B cell (primary cell): ENCODE results near the gene CHD9NB. TPM values are rescaled to one million over a fixed set of nuclear protein-coding genes. Genes with fewer than 3 reads are reported as not detected.

Experiments used
- ATAC-seq: fragments of 200-7000 bp; cut with Tn5 transposase; one replicate; pipeline ENCODE4 v1.10.0; 2021; ENCODE audit warnings: low read depth, mild to moderate bottlenecking, moderate number of reproducible peaks, moderate library complexity
- CTCF ChIA-PET: fragments of 350-600 bp; sonication (Branson Sonifier 250); formaldehyde crosslinking; loops from one replicate; lab custom pipeline; 2021; ENCODE audit warnings: antibody characterized with exemption, inconsistent platforms; lab: Charles Lee
- POLR2A ChIA-PET: fragments of 350-600 bp; sonication (Branson Sonifier 250); formaldehyde crosslinking; loops from one replicate; lab custom pipeline; 2021; ENCODE audit warnings: antibody characterized with exemption; lab: Charles Lee
- DNase-seq: peaks from one replicate; pipeline ENCODE4 v3.0.0; 2013
- H2AFZ ChIP-seq: 2 replicates; pipeline ENCODE4 v1.6.1; 2012; ENCODE audit warnings: mild to moderate bottlenecking, low read depth, low read length; ENCODE audit not compliant: insufficient read depth, poor library complexity, severe bottlenecking
- H3K27ac ChIP-seq, 2 donors: 1 replicate in 1 of 2; 2 replicates in 1 of 2; pipeline ENCODE4 v1.5.1; 2012 to 2013; ENCODE audit warnings: low read length in 2 of 2, mild to moderate bottlenecking in 2 of 2, moderate library complexity in 1 of 2
- H3K27me3 ChIP-seq, 4 experiments: fragments of 200-600 bp in 1 of 4; sonication (generic) in 1 of 4; replicated peaks in 1 of 4; 1 replicate in 2 of 4; 2 replicates in 2 of 4; pipeline versions ENCODE4 v1.6.1 to v1.7.0; 2013 to 2016; ENCODE audit warnings: low read length in 3 of 4, mild to moderate bottlenecking in 2 of 4, mixed read lengths in 1 of 4, moderate library complexity in 1 of 4; ENCODE audit not compliant: insufficient read depth in 4 of 4, control insufficient read depth in 3 of 4; ENCODE audit errors: control extremely low read depth in 1 of 4
- H3K36me3 ChIP-seq, 2 experiments: replicated peaks in 1 of 2; 1 replicate in 1 of 2; 2 replicates in 1 of 2; pipeline versions ENCODE4 v1.6.1 to v1.7.1; 2013; ENCODE audit warnings: low read length in 1 of 2; ENCODE audit not compliant: insufficient read depth in 2 of 2, control insufficient read depth in 1 of 2; ENCODE audit errors: control extremely low read depth in 1 of 2, extremely low read depth in 1 of 2
- H3K4me1 ChIP-seq, 2 donors: fragments of 200-600 bp in 1 of 2; sonication (generic) in 1 of 2; 1 replicate in 1 of 2; 2 replicates in 1 of 2; pipeline versions ENCODE4 v1.5.1 to v1.6.1; 2013 to 2017; ENCODE audit warnings: low read length in 2 of 2; ENCODE audit not compliant: control insufficient read depth in 2 of 2, insufficient read depth in 2 of 2
- H3K4me2 ChIP-seq: replicated peaks from 2 replicates; pipeline ENCODE3; 2012; ENCODE audit warnings: mild to moderate bottlenecking, low read depth, low read length; ENCODE audit not compliant: poor library complexity, severe bottlenecking
- H3K4me3 ChIP-seq, 5 experiments: fragments of 200-600 bp in 1 of 5; sonication (generic) in 1 of 5; 1 replicate in 3 of 5; 2 replicates in 2 of 5; pipeline versions ENCODE4 v1.5.1 to v1.7.0; 2011 to 2016; ENCODE audit warnings: low read length in 4 of 5, mild to moderate bottlenecking in 4 of 5, low read depth in 2 of 5, control low read depth in 1 of 5, moderate library complexity in 1 of 5; ENCODE audit not compliant: insufficient read depth in 1 of 5; ENCODE audit errors: control extremely low read depth in 1 of 5, extremely low read depth in 1 of 5
- H3K79me2 ChIP-seq: fragments of 200-600 bp; sonication (generic); one replicate; pipeline ENCODE4 v1.6.0; 2016; ENCODE audit warnings: low read length; ENCODE audit not compliant: control insufficient read depth, insufficient read depth
- H3K9ac ChIP-seq: fragments of 200-600 bp; sonication (generic); 2 replicates; pipeline ENCODE4 v1.6.1; 2017; ENCODE audit warnings: mild to moderate bottlenecking, low read length, moderate library complexity
- H3K9me3 ChIP-seq, 3 donors: one replicate each; pipeline versions ENCODE4 v1.6.1 to v1.7.1; 2013; ENCODE audit warnings: low read length in 2 of 3; ENCODE audit not compliant: control insufficient read depth in 2 of 3, insufficient read depth in 1 of 3; ENCODE audit errors: control extremely low read depth in 1 of 3
- H4K20me1 ChIP-seq: 2 replicates; pipeline ENCODE4 v1.6.0; 2012; ENCODE audit warnings: mild to moderate bottlenecking, low read length; ENCODE audit not compliant: insufficient read depth, control insufficient read depth, poor library complexity, severe bottlenecking
- H3K27ac Mint-ChIP-seq: one replicate; pipeline ENCODE4 v1.8.0; 2021; ENCODE audit warnings: mixed read lengths
- H3K27me3 Mint-ChIP-seq: one replicate; pipeline ENCODE4 v1.8.0; 2021; ENCODE audit warnings: mixed read lengths
- H3K4me1 Mint-ChIP-seq: one replicate; pipeline ENCODE4 v1.8.0; 2021; ENCODE audit warnings: mixed read lengths
- H3K4me3 Mint-ChIP-seq: one replicate; pipeline ENCODE4 v1.8.0; 2021; ENCODE audit warnings: mixed read lengths
- H3K9me3 Mint-ChIP-seq: one replicate; pipeline ENCODE4 v1.8.0; 2022; ENCODE audit warnings: mixed read lengths; ENCODE audit not compliant: insufficient read depth
- EZH2 ChIP-seq: IDR thresholded peaks from 2 replicates; pipeline ENCODE4 v1.6.1; 2012; ENCODE audit warnings: borderline replicate concordance, low read depth, mild to moderate bottlenecking, moderate library complexity, low read length; ENCODE audit not compliant: insufficient read depth, poor library complexity, severe bottlenecking
- WGBS: methylation state at CpG from one replicate; pipeline ENCODE4 v1.1.5; 2013; ENCODE audit warnings: missing lambda C conversion rate; ENCODE audit not compliant: insufficient coverage; 5-methylcytosine and 5-hydroxymethylcytosine counted together
- intact Hi-C: fragments of 100-400 bp; cut with micrococcal nuclease; formaldehyde crosslinking; loops from one replicate; pipeline ENCODE4 v1.10.0; 2022
- polyA plus RNA-seq: library from polyadenylated mRNA; depleted of rRNA; stranded (reverse); fragments of >200 nt; gene quantifications from 2 replicates; pipeline ENCODE4 v1.2.3, GENCODE V29; 2012
- total RNA-seq, 2 donors: library from RNA; stranded (reverse); fragments of 120-200 nt in 1 of 2; gene quantifications; 1 replicate in 1 of 2; 2 replicates in 1 of 2; pipeline versions ENCODE4 v1.2.3 to v1.2.4, GENCODE V29; 2013 to 2022
- TF ChIP-seq, protein P1 (sequence below): fragments of 200-600 bp; IDR thresholded peaks from one replicate; pipeline ENCODE4 v1.8.0; 2022; ENCODE audit warnings: antibody characterized with exemption, mild to moderate bottlenecking

The CHD9NB gene
- total and polyA plus RNA-seq, 2 donors (not counting 1 experiment from before 2014, with no cell fraction given) = not detected

DNA sequence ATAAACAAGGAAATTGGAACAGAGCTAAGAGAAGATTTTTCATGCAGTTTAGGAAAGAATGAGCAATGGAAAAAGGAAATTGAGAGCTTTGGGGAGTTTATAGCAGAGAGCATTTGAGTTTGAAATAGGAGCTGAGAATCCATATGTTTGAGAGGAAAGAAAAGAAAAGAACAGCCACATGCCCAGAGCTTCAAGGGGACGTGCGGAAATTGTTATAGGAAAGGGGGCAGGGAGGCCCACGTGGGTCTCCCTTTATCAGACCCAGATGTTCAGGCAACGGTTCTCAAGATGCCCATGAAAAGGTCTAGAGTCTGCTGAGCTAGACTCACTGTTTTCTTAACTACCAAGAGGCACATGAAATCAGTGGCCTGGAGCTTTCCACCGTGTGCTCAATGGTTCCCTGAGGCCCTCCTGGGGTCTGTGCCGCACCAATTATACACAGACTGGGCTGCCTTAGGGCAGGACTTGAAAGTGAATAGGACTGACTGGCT is 33.3 kb upstream of the CHD9NB start:
- no peaks in the 10 kb centered on the region for H3K9me3 ChIP-seq
- POLR2A ChIA-PET = no interaction called here
- peaks cover 18 to 23% of the 10 kb centered on the region in 2 donors for H3K4me1 ChIP-seq
- Mint-ChIP-seq H3K27me3 (no peaks in the 10 kb centered on the region), H3K4me3 (no peak overlapping the region), H3K27ac (no peak overlapping the region), H3K4me1 (peaks cover 41% of the 10 kb centered on the region), H3K9me3 (no peaks in the 10 kb centered on the region)
- DNase-seq (no peak), ATAC-seq (no peak)
- H3K27me3 ChIP-seq = no peaks in the 10 kb centered on the region
- H2AFZ ChIP-seq = no peak overlapping the region
- H4K20me1 ChIP-seq = peaks cover 4% of the 10 kb centered on the region
- 96% methylated on average over 5 of the region's 6 CpGs for WGBS
- no peak overlapping the region for H3K4me3 ChIP-seq
- CTCF ChIA-PET = interaction anchor here (0.7 to 0.8 kb wide), 2 partner anchors 13 to 24 kb away, joined by 3 read pairs; no protein-coding TSS in a partner anchor
- no peak overlapping the region for H3K9ac ChIP-seq
- peaks cover 85% of the 10 kb centered on the region for H3K79me2 ChIP-seq
- no peak overlapping the region for H3K27ac ChIP-seq
- intact Hi-C loops = no loop called here
- TF ChIP-seq, protein P1, sequence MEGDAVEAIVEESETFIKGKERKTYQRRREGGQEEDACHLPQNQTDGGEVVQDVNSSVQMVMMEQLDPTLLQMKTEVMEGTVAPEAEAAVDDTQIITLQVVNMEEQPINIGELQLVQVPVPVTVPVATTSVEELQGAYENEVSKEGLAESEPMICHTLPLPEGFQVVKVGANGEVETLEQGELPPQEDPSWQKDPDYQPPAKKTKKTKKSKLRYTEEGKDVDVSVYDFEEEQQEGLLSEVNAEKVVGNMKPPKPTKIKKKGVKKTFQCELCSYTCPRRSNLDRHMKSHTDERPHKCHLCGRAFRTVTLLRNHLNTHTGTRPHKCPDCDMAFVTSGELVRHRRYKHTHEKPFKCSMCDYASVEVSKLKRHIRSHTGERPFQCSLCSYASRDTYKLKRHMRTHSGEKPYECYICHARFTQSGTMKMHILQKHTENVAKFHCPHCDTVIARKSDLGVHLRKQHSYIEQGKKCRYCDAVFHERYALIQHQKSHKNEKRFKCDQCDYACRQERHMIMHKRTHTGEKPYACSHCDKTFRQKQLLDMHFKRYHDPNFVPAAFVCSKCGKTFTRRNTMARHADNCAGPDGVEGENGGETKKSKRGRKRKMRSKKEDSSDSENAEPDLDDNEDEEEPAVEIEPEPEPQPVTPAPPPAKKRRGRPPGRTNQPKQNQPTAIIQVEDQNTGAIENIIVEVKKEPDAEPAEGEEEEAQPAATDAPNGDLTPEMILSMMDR = no peak
- TF ChIP-seq EZH2 = no peak
- no peak overlapping the region for H3K4me2 ChIP-seq
- peaks cover 3 to 8% of the 10 kb centered on the region in 2 experiments for H3K36me3 ChIP-seq

DNA sequence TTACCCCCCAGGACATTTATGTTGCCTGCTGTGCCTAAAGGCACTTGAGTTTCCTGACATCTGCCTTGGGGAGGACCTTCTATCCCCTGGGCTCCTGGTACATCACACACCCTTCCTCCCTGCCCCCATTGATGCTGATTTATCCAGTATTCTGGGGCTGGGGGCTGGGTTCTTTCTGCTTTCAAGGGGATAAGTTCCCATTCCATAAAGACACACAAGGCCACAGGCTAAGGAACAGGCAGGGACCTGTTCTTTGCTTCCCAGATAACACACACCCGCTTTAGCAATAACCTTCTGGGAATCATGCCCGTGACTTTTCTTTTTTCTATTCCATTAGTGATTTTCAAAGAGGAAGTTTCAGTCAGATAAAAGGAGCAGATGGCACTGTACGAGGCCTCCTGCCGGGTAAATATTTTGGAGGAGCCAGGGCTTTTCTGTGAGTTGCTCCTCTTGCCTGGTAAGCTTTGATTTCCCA is 32.7 kb upstream of the CHD9NB start:
- Mint-ChIP-seq H3K4me1 (peaks cover 39% of the 10 kb centered on the region), H3K4me3 (no peak overlapping the region), H3K27me3 (no peaks in the 10 kb centered on the region), H3K9me3 (no peaks in the 10 kb centered on the region), H3K27ac (no peak overlapping the region)
- intact Hi-C loops = no loop called here
- H3K27ac ChIP-seq = no peak overlapping the region
- H4K20me1 ChIP-seq = peaks cover 4% of the 10 kb centered on the region
- ATAC-seq (no peak), DNase-seq (no peak)
- peaks cover 13 to 17% of the 10 kb centered on the region in 2 donors for H3K4me1 ChIP-seq
- H3K79me2 ChIP-seq = peaks cover 85% of the 10 kb centered on the region
- WGBS = 60% methylated on average over 2 of the region's 4 CpGs
- no peak for TF ChIP-seq EZH2
- TF ChIP-seq, protein P1 = no peak
- peaks cover 3 to 8% of the 10 kb centered on the region in 2 experiments for H3K36me3 ChIP-seq
- CTCF ChIA-PET = interaction anchor here (0.7 to 1.0 kb wide), 2 partner anchors 14 to 75 kb away, joined by 3 read pairs; no protein-coding TSS in a partner anchor
- POLR2A ChIA-PET = interaction anchor here (0.5 kb wide), 1 partner anchor 10 kb away, joined by 4 read pairs; no protein-coding TSS in a partner anchor
- H3K9ac ChIP-seq = no peak overlapping the region
- H3K4me2 ChIP-seq = no peak overlapping the region
- H3K4me3 ChIP-seq = no peak overlapping the region
- no peak overlapping the region for H2AFZ ChIP-seq
- H3K9me3 ChIP-seq = no peaks in the 10 kb centered on the region
- no peaks in the 10 kb centered on the region for H3K27me3 ChIP-seq
